H1 (cell line): ENCODE measurements around the gene RNASEL. TPM values are rescaled to one million over a fixed set of nuclear protein-coding genes. Genes with fewer than 3 reads are reported as not detected.
A peak's percentile ranks its signal among the peaks of the same experiment; 100 is the strongest.

ENCODE experiments used
- CTCF ChIA-PET: fragments of 300-600 bp; sonication (Branson Sonifier 250); formaldehyde crosslinking; loops from one replicate; lab custom pipeline; 2021; ENCODE audit not compliant: partially characterized antibody; lab: Charles Lee
- POLR2A ChIA-PET: fragments of 300-600 bp; sonication (Branson Sonifier 250); formaldehyde crosslinking; loops from one replicate; lab custom pipeline; 2021; ENCODE audit warnings: inconsistent platforms; ENCODE audit not compliant: partially characterized antibody; lab: Charles Lee
- DNase-seq, 2 experiments: peaks; one replicate each; pipeline versions ENCODE4 v3.0.0 to v3.0.0-alpha.2; 2010 to 2022; ENCODE audit warnings: low spot score in 2 of 2, low read depth in 1 of 2, mixed read lengths in 1 of 2
- FAIRE-seq: peaks from 2 replicates; lab custom pipeline; 2011; peaks lifted over from hg19 to GRCh38; lab: Jason Lieb, UNC
- H2AFZ ChIP-seq: 2 replicates; pipeline ENCODE4 v1.8.1; 2012; ENCODE audit warnings: low read length, inconsistent platforms
- H2AK5ac ChIP-seq: 2 replicates; pipeline ENCODE4 v1.6.1; 2013; ENCODE audit warnings: low read depth, low read length
- H2BK120ac ChIP-seq: replicated peaks from 2 replicates; pipeline ENCODE3; 2013; ENCODE audit warnings: low read depth, low read length, inconsistent platforms
- H2BK12ac ChIP-seq: 2 replicates; pipeline ENCODE4 v1.6.1; 2013; ENCODE audit warnings: low read depth, low read length
- H2BK15ac ChIP-seq: 2 replicates; pipeline ENCODE4 v1.6.1; 2013; ENCODE audit warnings: low read length
- H2BK20ac ChIP-seq: 2 replicates; pipeline ENCODE4 v1.6.1; 2013; ENCODE audit warnings: low read length
- H2BK5ac ChIP-seq: 2 replicates; pipeline ENCODE4 v1.6.1; 2013; ENCODE audit warnings: low read depth, low read length
- H3K14ac ChIP-seq: 2 replicates; pipeline ENCODE4 v1.6.1; 2013; ENCODE audit warnings: inconsistent platforms; ENCODE audit not compliant: insufficient read length
- H3K18ac ChIP-seq: 2 replicates; pipeline ENCODE4 v1.6.1; 2013; ENCODE audit warnings: low read length; ENCODE audit errors: extremely low read depth
- H3K23ac ChIP-seq: 2 replicates; pipeline ENCODE4 v1.6.1; 2013; ENCODE audit warnings: inconsistent platforms; ENCODE audit not compliant: insufficient read length
- H3K23me2 ChIP-seq: 2 replicates; pipeline ENCODE4 v1.6.1; 2013; ENCODE audit warnings: low read depth, low read length
- H3K27ac ChIP-seq: 2 replicates; pipeline ENCODE4 v1.6.1; 2011; ENCODE audit warnings: low read depth, low read length, inconsistent platforms
- H3K27me3 ChIP-seq, 4 experiments: replicated peaks in 1 of 4; 1 replicate in 1 of 4; 2 replicates in 3 of 4; pipeline versions ENCODE4 v1.6.1 to v1.8.1; 2011 to 2013; ENCODE audit warnings: low read length in 3 of 4, mild to moderate bottlenecking in 3 of 4, inconsistent platforms in 2 of 4, mixed read lengths in 2 of 4, moderate library complexity in 1 of 4; ENCODE audit not compliant: control insufficient read depth in 3 of 4, insufficient read depth in 3 of 4; ENCODE audit errors: extremely low read depth in 1 of 4
- H3K36me3 ChIP-seq, 4 experiments: 2 replicates each; pipeline versions ENCODE4 v1.6.1 to v1.8.1; 2011 to 2013; ENCODE audit warnings: mild to moderate bottlenecking in 4 of 4, low read length in 3 of 4, moderate library complexity in 2 of 4, control low read depth in 1 of 4, inconsistent platforms in 1 of 4; ENCODE audit not compliant: insufficient read depth in 4 of 4, control insufficient read depth in 2 of 4
- H3K4ac ChIP-seq: replicated peaks from 2 replicates; pipeline ENCODE3; 2013; ENCODE audit warnings: low read length, low read depth, mixed read lengths, inconsistent platforms; ENCODE audit not compliant: insufficient read length
- H3K4me1 ChIP-seq, 4 experiments: replicated peaks in 1 of 4; 1 replicate in 1 of 4; 2 replicates in 3 of 4; pipeline versions ENCODE4 v1.6.1 to v1.8.1; 2011 to 2013; ENCODE audit warnings: low read length in 3 of 4, inconsistent platforms in 2 of 4, mixed read lengths in 1 of 4; ENCODE audit not compliant: insufficient read depth in 4 of 4, control insufficient read depth in 3 of 4
- H3K4me2 ChIP-seq, 2 experiments: 2 replicates each; pipeline versions ENCODE4 v1.6.1 to v1.8.1; 2011 to 2013; ENCODE audit warnings: low read depth in 2 of 2, low read length in 2 of 2, control low read depth in 1 of 2, inconsistent platforms in 1 of 2, mild to moderate bottlenecking in 1 of 2; ENCODE audit not compliant: insufficient read depth in 1 of 2
- H3K4me3 ChIP-seq, 4 experiments: fragments of 200-600, 300-600 bp in 1 of 4; sonication (generic), shearing (Covaris generic), sonication (Bioruptor Twin) in 1 of 4; 2 replicates each; pipeline versions ENCODE4 v1.5.1 to v1.8.1; 2011 to 2016; ENCODE audit warnings: low read length in 4 of 4, low read depth in 3 of 4, control low read depth in 2 of 4, inconsistent platforms in 2 of 4, mild to moderate bottlenecking in 2 of 4, mixed read lengths in 1 of 4, moderate library complexity in 1 of 4; ENCODE audit not compliant: insufficient read depth in 2 of 4; ENCODE audit errors: extremely low read depth in 1 of 4
- H3K56ac ChIP-seq: replicated peaks from 2 replicates; pipeline ENCODE3; 2013; ENCODE audit warnings: low read depth, mild to moderate bottlenecking, mixed read lengths, low read length, inconsistent platforms; ENCODE audit not compliant: insufficient read length
- H3K79me1 ChIP-seq: 2 replicates; pipeline ENCODE4 v1.6.1; 2013; ENCODE audit warnings: low read depth, low read length, control low read depth
- H3K79me2 ChIP-seq, 2 experiments: 2 replicates each; pipeline versions ENCODE4 v1.6.1 to v1.8.1; 2012 to 2013; ENCODE audit warnings: low read length in 2 of 2, mild to moderate bottlenecking in 2 of 2, inconsistent platforms in 1 of 2; ENCODE audit not compliant: insufficient read depth in 2 of 2, control insufficient read depth in 1 of 2
- H3K9ac ChIP-seq, 4 experiments: replicated peaks in 1 of 4; 1 replicate in 1 of 4; 2 replicates in 3 of 4; pipeline versions ENCODE4 v1.6.1 to v1.8.1; 2011 to 2013; ENCODE audit warnings: low read depth in 3 of 4, low read length in 3 of 4, control low read depth in 2 of 4, mild to moderate bottlenecking in 2 of 4, moderate library complexity in 2 of 4, inconsistent platforms in 1 of 4; ENCODE audit errors: extremely low read depth in 1 of 4
- H3K9me3 ChIP-seq, 2 experiments: 2 replicates each; pipeline versions ENCODE4 v1.6.1 to v1.8.1; 2012 to 2013; ENCODE audit warnings: mild to moderate bottlenecking in 2 of 2, moderate library complexity in 2 of 2, control low read depth in 1 of 2, inconsistent platforms in 1 of 2, low read depth in 1 of 2, low read length in 1 of 2, mixed read lengths in 1 of 2; ENCODE audit not compliant: insufficient read depth in 2 of 2
- H4K20me1 ChIP-seq, 2 experiments: replicated peaks in 1 of 2; 2 replicates each; pipeline versions ENCODE3 to v1.8.1; 2011 to 2013; ENCODE audit warnings: inconsistent platforms in 2 of 2, low read length in 2 of 2, mild to moderate bottlenecking in 1 of 2; ENCODE audit not compliant: insufficient read depth in 2 of 2, control insufficient read depth in 1 of 2
- H4K5ac ChIP-seq: 2 replicates; pipeline ENCODE4 v1.6.1; 2013; ENCODE audit warnings: low read length, low read depth, mixed read lengths, inconsistent platforms; ENCODE audit not compliant: insufficient read length
- H4K8ac ChIP-seq: 2 replicates; pipeline ENCODE4 v1.8.0; 2013; ENCODE audit warnings: mild to moderate bottlenecking, moderate library complexity, low read length, inconsistent platforms; ENCODE audit not compliant: insufficient read depth; ENCODE audit errors: extremely low read depth
- H4K91ac ChIP-seq: replicated peaks from 2 replicates; pipeline ENCODE3; 2013; ENCODE audit warnings: low read length, mixed read lengths, inconsistent platforms; ENCODE audit not compliant: insufficient read length
- GTF2F1 ChIP-seq: IDR thresholded peaks from 2 replicates; pipeline ENCODE4 v1.6.1; 2012; ENCODE audit warnings: low read depth, low read length, improper control_type of control experiment, borderline replicate concordance
- HDAC2 ChIP-seq, 2 experiments: fragments of 300-600 bp in 1 of 2; sonication (generic) in 1 of 2; IDR thresholded peaks; 2 replicates each; pipeline ENCODE4 v1.6.1; 2011 to 2012; ENCODE audit warnings: low read depth in 2 of 2, low read length in 2 of 2, mild to moderate bottlenecking in 2 of 2, moderate library complexity in 2 of 2, borderline replicate concordance in 1 of 2, inconsistent platforms in 1 of 2
- HDAC6 ChIP-seq: IDR thresholded peaks from one replicate; pipeline ENCODE4 v1.7.1; 2012; ENCODE audit warnings: low read depth, mild to moderate bottlenecking, inconsistent platforms, low read length, moderate library complexity
- JUND ChIP-seq: IDR thresholded peaks from 2 replicates; pipeline ENCODE4 v1.6.1; 2011; ENCODE audit warnings: mild to moderate bottlenecking, improper control_type of control experiment, low read length
- KDM4A ChIP-seq: IDR thresholded peaks from one replicate; pipeline ENCODE4 v1.7.1; 2012; ENCODE audit warnings: low read depth, mild to moderate bottlenecking, moderate library complexity, low read length, inconsistent platforms; ENCODE audit not compliant: severe bottlenecking
- KDM5A ChIP-seq: fragments of 200-600 bp; IDR thresholded peaks from 2 replicates; pipeline ENCODE4 v1.7.1; 2012; ENCODE audit warnings: mild to moderate bottlenecking, low read length, inconsistent platforms, mixed read lengths
- SP2 ChIP-seq: IDR thresholded peaks from 2 replicates; pipeline ENCODE4 v1.6.1; 2012; ENCODE audit warnings: mild to moderate bottlenecking, low read length, inconsistent platforms
- SRF ChIP-seq: IDR thresholded peaks from 2 replicates; pipeline ENCODE4 v1.6.1; 2011; ENCODE audit warnings: mild to moderate bottlenecking, low read depth, low read length, moderate library complexity
- USF2 ChIP-seq: IDR thresholded peaks from 2 replicates; pipeline ENCODE4 v1.6.1; 2011; ENCODE audit warnings: low read length, improper control_type of control experiment
- YY1 ChIP-seq: IDR thresholded peaks from 2 replicates; pipeline ENCODE4 v1.6.1; 2011; ENCODE audit warnings: low read depth, mild to moderate bottlenecking, low read length
- ZNF274 ChIP-seq: IDR thresholded peaks from 2 replicates; pipeline ENCODE4 v1.7.0; 2012; ENCODE audit warnings: low read length, borderline replicate concordance; ENCODE audit errors: extremely low read depth
- polyA plus RNA-seq, 7 experiments: library from polyadenylated mRNA; depleted of rRNA in 3 of 7; stranded (reverse) in 5 of 7; unstranded in 2 of 7; fragments of >200 nt in 5 of 7; fragments of 200-250 nt in 2 of 7; gene quantifications; 1 replicate in 5 of 7; 2 replicates in 1 of 7; 4 replicates in 1 of 7; pipeline versions ENCODE4 v1.2.1 to v1.2.3, GENCODE V29; 2011 to 2013; ENCODE audit warnings: missing spikeins in 2 of 7, mixed read lengths in 2 of 7
- total RNA-seq: library from RNA; stranded (reverse); fragmentation: NEBNext Ultra II Directional; extraction: Animal tissue kit (Norgen Biotek cat#: 25700); gene quantifications from 2 replicates; pipeline ENCODE4 v1.2.1, GENCODE V29; 2021
- TF ChIP-seq, protein P1 (sequence below): IDR thresholded peaks from 2 replicates; pipeline ENCODE4 v1.6.1; 2012; ENCODE audit warnings: inconsistent platforms

The RNASEL gene
- total and polyA plus RNA-seq, 2 of the 8 experiments (the other 6 are each of a cell fraction or from before 2014, with no cell fraction given), result 0.39 to 0.78 TPM

DNA sequence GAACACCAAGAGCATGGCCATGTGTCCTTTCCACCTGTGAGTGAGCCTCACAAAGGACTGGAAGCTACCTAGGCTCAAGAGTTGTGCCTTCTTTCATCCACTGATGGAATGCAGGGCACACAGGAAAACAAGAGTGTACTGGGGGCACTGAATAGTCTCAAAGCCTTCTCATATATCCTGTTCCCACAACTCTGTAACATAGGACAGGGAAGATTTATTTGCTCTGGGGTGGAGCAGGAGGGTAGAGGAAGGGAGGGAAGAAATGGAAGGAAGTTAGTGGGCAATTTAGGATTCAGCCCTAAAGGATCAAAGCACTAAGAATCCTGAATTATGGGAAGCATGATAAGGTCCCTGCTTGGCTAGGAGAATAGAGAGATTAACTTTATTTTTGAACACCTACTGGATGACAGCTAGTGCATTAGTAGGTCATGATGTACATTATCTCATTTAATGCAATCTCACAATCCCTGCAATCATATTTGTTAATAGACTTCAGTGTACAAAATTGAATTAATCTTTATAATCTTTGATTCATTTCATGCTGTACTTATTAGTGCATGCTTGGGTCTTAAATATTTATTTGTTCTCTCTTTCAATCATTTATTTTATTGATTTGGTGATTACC, 42.1 kb upstream of the RNASEL start:
- Histone ChIP-seq H2BK12ac (peak overlapping the region; percentile 81; the same call in 1 of the 2 replicates), H4K20me1 (no peaks in the 10 kb centered on the region), H3K27me3 (no peaks in the 10 kb centered on the region), H4K5ac (no peak overlapping the region), H2BK5ac (no peak overlapping the region), H3K18ac (no peak overlapping the region), H4K8ac (no peak overlapping the region), H2BK120ac (no peak overlapping the region), H3K9me3 (no peaks in the 10 kb centered on the region), H3K4me3 (no peak overlapping the region), H3K4ac (no peak overlapping the region), H3K27ac (no peak overlapping the region), H3K4me1 (peaks cover 6 to 24% (median 12%) of the 10 kb centered on the region in 4 experiments; a peak in 6 of 7 replicates), H3K56ac (no peak overlapping the region), H2AK5ac (no peak overlapping the region), H2BK20ac (peak overlapping the region; percentile 51; the same call in 1 of the 2 replicates), H3K79me1 (no peaks in the 10 kb centered on the region), H3K23me2 (no peaks in the 10 kb centered on the region; the same call in 1 of the 2 replicates), H3K36me3 (no peaks in the 10 kb centered on the region), H3K23ac (no peak overlapping the region), H4K91ac (peak overlapping the region; percentile 67), H3K14ac (no peak overlapping the region), H3K4me2 (0 out of 4 replicates have a peak overlapping the region, but pooled peaks of 1 of the 2 experiments have one; percentile 18), H3K79me2 (no peaks in the 10 kb centered on the region), H2BK15ac (no peak overlapping the region), H3K9ac (no peak overlapping the region), H2AFZ (peak overlapping the region; percentile 72; the same call in 1 of the 2 replicates)
- DNase-seq (no peak), FAIRE-seq (no peak)
- POLR2A ChIA-PET, result interaction anchor here (1.0 to 15.8 kb wide), 2 partner anchors 16 to 33 kb away, joined by 3 to 107 read pairs; no protein-coding TSS in a partner anchor
- CTCF ChIA-PET, result interaction anchor here (1.5 to 5.0 kb wide), 2 partner anchors 31 to 153 kb away, joined by 3 to 35 read pairs; no protein-coding TSS in a partner anchor
- TF ChIP-seq, protein P1, sequence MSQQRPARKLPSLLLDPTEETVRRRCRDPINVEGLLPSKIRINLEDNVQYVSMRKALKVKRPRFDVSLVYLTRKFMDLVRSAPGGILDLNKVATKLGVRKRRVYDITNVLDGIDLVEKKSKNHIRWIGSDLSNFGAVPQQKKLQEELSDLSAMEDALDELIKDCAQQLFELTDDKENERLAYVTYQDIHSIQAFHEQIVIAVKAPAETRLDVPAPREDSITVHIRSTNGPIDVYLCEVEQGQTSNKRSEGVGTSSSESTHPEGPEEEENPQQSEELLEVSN, result no peak
- no peak for TF ChIP-seq SP2
- TF ChIP-seq ZNF274, result no peak
- TF ChIP-seq HDAC2 (IDR thresholded peaks at IDR 0.05; ENCODE audit: borderline replicate concordance in 1 of 2, low read depth in 2 of 2, low read length in 2 of 2), result no peak
- no peak for TF ChIP-seq KDM4A
- TF ChIP-seq KDM5A, result no peak
- no peak for TF ChIP-seq USF2
- TF ChIP-seq SRF, result no peak
- no peak for TF ChIP-seq JUND
- no peak for TF ChIP-seq HDAC6
- no peak for TF ChIP-seq YY1
- TF ChIP-seq GTF2F1, result no peak
